ENCODE data around the gene SOCS6. TPM values are rescaled to one million over a fixed set of nuclear protein-coding genes. Genes with fewer than 3 reads are reported as not detected.

The SOCS6 gene
- total RNA-seq, 2 experiments from 2014 or later: 0.42 to 0.60 TPM

- intact Hi-C loops (cut with micrococcal nuclease): loop anchor here (5.0 kb wide), 1 partner anchor 140 kb away; no protein-coding TSS in a partner anchor
- CTCF ChIA-PET: no interaction called here
- Mint-ChIP-seq H3K9me3 (no peaks in the 10 kb centered on the region), H3K27me3 (ENCODE audit: low read depth) (peaks cover 46% of the 10 kb centered on the region), H3K4me3 (no peak overlapping the region), H3K36me3 (ENCODE audit: low read depth) (no peaks in the 10 kb centered on the region), H3K27ac (no peak overlapping the region), H3K4me1 (ENCODE audit: low read depth) (peaks cover 4% of the 10 kb centered on the region)
- DNase-seq: no peak
These were observed 3.8 kb downstream of the SOCS6 start for GRCh38 chr18:70292628-70293027.

- CTCF ChIA-PET: interaction anchor here (1.2 kb wide), 1 partner anchor 22 kb away, joined by 4 read pairs; no protein-coding TSS in a partner anchor
- no peaks in the 10 kb centered on the region for H3K9me3 Mint-ChIP-seq
- H3K36me3 Mint-ChIP-seq (ENCODE audit: low read depth): no peaks in the 10 kb centered on the region
- H3K4me3 Mint-ChIP-seq: no peak overlapping the region
- no peak for DNase-seq
- peaks cover 42% of the 10 kb centered on the region for H3K27me3 Mint-ChIP-seq (ENCODE audit: low read depth)
- no peak overlapping the region for H3K27ac Mint-ChIP-seq
- peaks cover 4% of the 10 kb centered on the region for H3K4me1 Mint-ChIP-seq (ENCODE audit: low read depth)
- intact Hi-C loops (cut with micrococcal nuclease): loop anchor here (5.0 kb wide), 1 partner anchor 139 kb away; no protein-coding TSS in a partner anchor
These were observed 4.3 kb downstream of the SOCS6 start for GRCh38 chr18:70293166-70293565.

- Mint-ChIP-seq H3K9me3 (no peaks in the 10 kb centered on the region), H3K27ac (no peak overlapping the region), H3K4me1 (ENCODE audit: low read depth) (peaks cover 4% of the 10 kb centered on the region), H3K36me3 (ENCODE audit: low read depth) (no peaks in the 10 kb centered on the region), H3K4me3 (no peak overlapping the region), H3K27me3 (ENCODE audit: low read depth) (peaks cover 42% of the 10 kb centered on the region)
- intact Hi-C loops (cut with micrococcal nuclease): loop anchor here (5.0 kb wide), 1 partner anchor 138 kb away; no protein-coding TSS in a partner anchor
- no peak for DNase-seq
- CTCF ChIA-PET: no interaction called here
These were observed 5.8 kb downstream of the SOCS6 start for GRCh38 chr18:70294471-70295191.

- CTCF ChIA-PET: no interaction called here
- Mint-ChIP-seq H3K36me3 (ENCODE audit: low read depth) (no peaks in the 10 kb centered on the region), H3K27me3 (ENCODE audit: low read depth) (peaks cover 35% of the 10 kb centered on the region), H3K4me1 (ENCODE audit: low read depth) (no peaks in the 10 kb centered on the region), H3K27ac (no peak overlapping the region), H3K9me3 (no peaks in the 10 kb centered on the region), H3K4me3 (no peak overlapping the region)
- intact Hi-C loops (cut with micrococcal nuclease): no loop called here
- no peak for DNase-seq
These were observed 6.6 kb downstream of the SOCS6 start for GRCh38 chr18:70295192-70296188.

- Mint-ChIP-seq H3K4me3 (no peak overlapping the region), H3K27ac (no peak overlapping the region), H3K36me3 (ENCODE audit: low read depth) (no peaks in the 10 kb centered on the region), H3K4me1 (ENCODE audit: low read depth) (no peaks in the 10 kb centered on the region), H3K27me3 (ENCODE audit: low read depth) (peaks cover 28% of the 10 kb centered on the region), H3K9me3 (no peaks in the 10 kb centered on the region)
- intact Hi-C loops (cut with micrococcal nuclease): no loop called here
- no peak for DNase-seq
- CTCF ChIA-PET: no interaction called here
These were observed 7.4 kb downstream of the SOCS6 start for GRCh38 chr18:70296289-70296688.

GRCh38 chr18:70296781-70297180 is 7.9 kb downstream of the SOCS6 start:
- no peak overlapping the region for H3K27ac Mint-ChIP-seq
- H3K4me3 Mint-ChIP-seq: no peak overlapping the region
- no peaks in the 10 kb centered on the region for H3K9me3 Mint-ChIP-seq
- no peak for DNase-seq
- H3K27me3 Mint-ChIP-seq (ENCODE audit: low read depth): peaks cover 26% of the 10 kb centered on the region
- CTCF ChIA-PET: no interaction called here
- H3K4me1 Mint-ChIP-seq (ENCODE audit: low read depth): no peaks in the 10 kb centered on the region
- intact Hi-C loops (cut with micrococcal nuclease): no loop called here
- no peaks in the 10 kb centered on the region for H3K36me3 Mint-ChIP-seq (ENCODE audit: low read depth)

GRCh38 chr18:70299393-70299792 is 10.5 kb downstream of the SOCS6 start:
- no peaks in the 10 kb centered on the region for H3K9me3 Mint-ChIP-seq
- H3K27me3 Mint-ChIP-seq (ENCODE audit: low read depth): peaks cover 12% of the 10 kb centered on the region
- no peaks in the 10 kb centered on the region for H3K4me1 Mint-ChIP-seq (ENCODE audit: low read depth)
- CTCF ChIA-PET: no interaction called here
- intact Hi-C loops (cut with micrococcal nuclease): no loop called here
- no peak overlapping the region for H3K27ac Mint-ChIP-seq
- no peak overlapping the region for H3K4me3 Mint-ChIP-seq
- H3K36me3 Mint-ChIP-seq (ENCODE audit: low read depth): no peaks in the 10 kb centered on the region
- DNase-seq: no peak

- Mint-ChIP-seq H3K27ac (no peak overlapping the region), H3K36me3 (ENCODE audit: low read depth) (no peaks in the 10 kb centered on the region), H3K27me3 (ENCODE audit: low read depth) (peaks cover 5% of the 10 kb centered on the region), H3K9me3 (no peaks in the 10 kb centered on the region), H3K4me3 (no peak overlapping the region), H3K4me1 (ENCODE audit: low read depth) (no peaks in the 10 kb centered on the region)
- DNase-seq: no peak
- CTCF ChIA-PET: no interaction called here
- intact Hi-C loops (cut with micrococcal nuclease): no loop called here
These were observed 12.8 kb downstream of the SOCS6 start for GRCh38 chr18:70301667-70302066.

GRCh38 chr18:70308555-70309294 is 19.9 kb downstream of the SOCS6 start:
- Mint-ChIP-seq H3K9me3 (peaks cover 4% of the 10 kb centered on the region), H3K27me3 (ENCODE audit: low read depth) (no peaks in the 10 kb centered on the region), H3K36me3 (ENCODE audit: low read depth) (peaks cover 2% of the 10 kb centered on the region), H3K27ac (no peak overlapping the region), H3K4me3 (no peak overlapping the region), H3K4me1 (ENCODE audit: low read depth) (no peaks in the 10 kb centered on the region)
- no peak for DNase-seq
- intact Hi-C loops (cut with micrococcal nuclease): no loop called here
- CTCF ChIA-PET: interaction anchor here (0.6 kb wide), 2 partner anchors 27 to 139 kb away, joined by 3 read pairs; no protein-coding TSS in a partner anchor

- Mint-ChIP-seq H3K27ac (no peak overlapping the region), H3K9me3 (peaks cover 4% of the 10 kb centered on the region), H3K27me3 (ENCODE audit: low read depth) (no peaks in the 10 kb centered on the region), H3K4me1 (ENCODE audit: low read depth) (no peaks in the 10 kb centered on the region), H3K4me3 (no peak overlapping the region), H3K36me3 (ENCODE audit: low read depth) (peaks cover 2% of the 10 kb centered on the region)
- intact Hi-C loops (cut with micrococcal nuclease): no loop called here
- no peak for DNase-seq
- CTCF ChIA-PET: no interaction called here
These were observed 21.9 kb downstream of the SOCS6 start for GRCh38 chr18:70310560-70311320.

GRCh38 chr18:70311726-70312125 is 22.9 kb downstream of the SOCS6 start:
- no peak for DNase-seq
- H3K9me3 Mint-ChIP-seq: peaks cover 4% of the 10 kb centered on the region
- H3K4me1 Mint-ChIP-seq (ENCODE audit: low read depth): no peaks in the 10 kb centered on the region
- no peak overlapping the region for H3K27ac Mint-ChIP-seq
- CTCF ChIA-PET: no interaction called here
- no peaks in the 10 kb centered on the region for H3K27me3 Mint-ChIP-seq (ENCODE audit: low read depth)
- H3K4me3 Mint-ChIP-seq: no peak overlapping the region
- H3K36me3 Mint-ChIP-seq (ENCODE audit: low read depth): peaks cover 2% of the 10 kb centered on the region
- intact Hi-C loops (cut with micrococcal nuclease): no loop called here
